M059J (cell line): Measurements from ENCODE around the gene RALGPS2. TPM values are rescaled to one million over a fixed set of nuclear protein-coding genes. Genes with fewer than 3 reads are reported as not detected.
"Not testable (repeated sequence)": the region's sequence is repeated elsewhere in the genome, so short reads cannot be mapped to it uniquely, and the experiment has no call there.

Source experiments
- DNase-seq: peaks from one replicate; pipeline ENCODE4 v3.0.0-alpha.2; 2012; ENCODE audit warnings: low read depth
- total RNA-seq: library from RNA; depleted of rRNA; stranded (reverse); fragments of >200 nt; shearing (Covaris generic); gene quantifications from 2 replicates; pipeline ENCODE4 v1.2.3, GENCODE V29; 2014

RALGPS2 gene
- total RNA-seq, 1 experiment from 2014 or later = 10.8 TPM

GRCh38 chr1:178725466-178726086 lies 532 bp downstream of the RALGPS2 start:
- peak; percentile 58 for DNase-seq

GRCh38 chr1:178726087-178726517 lies 1.1 kb downstream of the RALGPS2 start:
- DNase-seq = peak; percentile 88

- DNase-seq = no peak
Observed at GRCh38 chr1:178726545-178726944, 1.5 kb downstream of the RALGPS2 start.

GRCh38 chr1:178727014-178727895 lies 2.2 kb downstream of the RALGPS2 start:
- peak; percentile 5 for DNase-seq

GRCh38 chr1:178733972-178734371 lies 8.9 kb downstream of the RALGPS2 start:
- no peak for DNase-seq

GRCh38 chr1:178738780-178739179 lies 13.7 kb downstream of the RALGPS2 start:
- DNase-seq = no peak

- peak; percentile 7 for DNase-seq
Observed at GRCh38 chr1:178739285-178740045, 14.4 kb downstream of the RALGPS2 start.

- no peak for DNase-seq
Observed at GRCh38 chr1:178740491-178740890, 15.4 kb downstream of the RALGPS2 start.

- DNase-seq = no peak
Observed at GRCh38 chr1:178740924-178741323, 15.9 kb downstream of the RALGPS2 start.

GRCh38 chr1:178743801-178744200 lies 18.8 kb downstream of the RALGPS2 start:
- no peak for DNase-seq

GRCh38 chr1:178745260-178745659 lies 20.2 kb downstream of the RALGPS2 start:
- DNase-seq = no peak

- DNase-seq = no peak
Observed at GRCh38 chr1:178746345-178746744, 21.3 kb downstream of the RALGPS2 start.

- not testable (repeated sequence) for DNase-seq
Observed at GRCh38 chr1:178747361-178747760, 22.3 kb downstream of the RALGPS2 start.

GRCh38 chr1:178749581-178750166 lies 24.6 kb downstream of the RALGPS2 start:
- DNase-seq = no peak

- DNase-seq = no peak
Observed at GRCh38 chr1:178751046-178751445, 26.0 kb downstream of the RALGPS2 start.

- no peak for DNase-seq
Observed at GRCh38 chr1:178752891-178753290, 27.8 kb downstream of the RALGPS2 start.

GRCh38 chr1:178754655-178755256 lies 29.7 kb downstream of the RALGPS2 start:
- DNase-seq = not testable (repeated sequence)

GRCh38 chr1:178768423-178768822 lies 43.4 kb downstream of the RALGPS2 start:
- DNase-seq = peak; percentile 18

- DNase-seq = no peak
Observed at GRCh38 chr1:178772952-178773351, 47.9 kb downstream of the RALGPS2 start.

GRCh38 chr1:178774263-178774662 lies 49.2 kb downstream of the RALGPS2 start:
- peak; percentile 52 for DNase-seq

- no peak for DNase-seq
Observed at GRCh38 chr1:178776553-178776952, 51.5 kb downstream of the RALGPS2 start.
